Mesendoderm (in vitro differentiated cells): ENCODE results near the gene RAD23A. TPM values are rescaled to one million over a fixed set of nuclear protein-coding genes. Genes with fewer than 3 reads are reported as not detected.

ENCODE experiments used
- DNase-seq: peaks from one replicate; pipeline ENCODE4 v3.0.0; 2013
- H2AK5ac ChIP-seq: 2 replicates; pipeline ENCODE4 v1.6.1; 2013; ENCODE audit warnings: low read length, inconsistent platforms
- H2BK120ac ChIP-seq: 2 replicates; pipeline ENCODE4 v1.6.1; 2013; ENCODE audit warnings: low read depth, mild to moderate bottlenecking, low read length, moderate library complexity, mixed read lengths
- H2BK15ac ChIP-seq: replicated peaks from 2 replicates; pipeline ENCODE4 v1.6.1; 2013; ENCODE audit warnings: low read depth, mild to moderate bottlenecking, moderate library complexity
- H2BK5ac ChIP-seq: 2 replicates; pipeline ENCODE4 v1.6.1; 2013; ENCODE audit warnings: low read length, inconsistent platforms
- H3K18ac ChIP-seq: 2 replicates; pipeline ENCODE4 v1.6.1; 2013; ENCODE audit warnings: mild to moderate bottlenecking, low read length, mixed read lengths
- H3K23ac ChIP-seq: one replicate; pipeline ENCODE4 v1.6.1; 2013; ENCODE audit warnings: low read length
- H3K27ac ChIP-seq: 2 replicates; pipeline ENCODE4 v1.5.1; 2013; ENCODE audit warnings: low read depth, mild to moderate bottlenecking, inconsistent platforms, low read length, moderate library complexity
- H3K27me3 ChIP-seq: 2 replicates; pipeline ENCODE4 v1.6.1; 2013; ENCODE audit warnings: low read length, control low read depth, mild to moderate bottlenecking, inconsistent platforms; ENCODE audit not compliant: insufficient read depth, poor library complexity
- H3K36me3 ChIP-seq: 2 replicates; pipeline ENCODE4 v1.6.1; 2013; ENCODE audit warnings: low read length, inconsistent platforms; ENCODE audit not compliant: control insufficient read depth, insufficient read depth
- H3K4ac ChIP-seq: one replicate; pipeline ENCODE4 v1.6.1; 2013; ENCODE audit warnings: low read depth, mild to moderate bottlenecking, low read length, moderate library complexity
- H3K4me1 ChIP-seq: 2 replicates; pipeline ENCODE4 v1.6.1; 2013; ENCODE audit warnings: low read depth, low read length, inconsistent platforms; ENCODE audit not compliant: control insufficient read depth
- H3K4me2 ChIP-seq: 2 replicates; pipeline ENCODE4 v1.6.1; 2013; ENCODE audit warnings: low read length
- H3K4me3 ChIP-seq: 2 replicates; pipeline ENCODE4 v1.5.1; 2013; ENCODE audit warnings: mild to moderate bottlenecking, low read length
- H3K56ac ChIP-seq: one replicate; pipeline ENCODE4 v1.6.1; 2013; ENCODE audit warnings: low read length
- H3K79me1 ChIP-seq: 2 replicates; pipeline ENCODE4 v1.6.1; 2013; ENCODE audit warnings: low read length, inconsistent platforms
- H3K79me2 ChIP-seq: 2 replicates; pipeline ENCODE4 v1.6.1; 2013; ENCODE audit warnings: mild to moderate bottlenecking, low read length; ENCODE audit not compliant: control insufficient read depth, insufficient read depth
- H3K9ac ChIP-seq: 2 replicates; pipeline ENCODE4 v1.6.1; 2013; ENCODE audit warnings: low read length, inconsistent platforms
- H4K5ac ChIP-seq: one replicate; pipeline ENCODE4 v1.6.1; 2013; ENCODE audit warnings: low read length
- H4K8ac ChIP-seq: one replicate; pipeline ENCODE4 v1.6.1; 2013; ENCODE audit warnings: low read depth, mild to moderate bottlenecking, control low read depth, low read length, moderate library complexity
- WGBS: extraction: QIAGEN DNeasy Blood & Tissue Kit; methylation state at CpG from one replicate; pipeline ENCODE4 v1.1.7; 2013; ENCODE audit warnings: low lambda C conversion rate, missing lambda C conversion rate; ENCODE audit not compliant: insufficient coverage; ENCODE audit errors: extremely low coverage; 5-methylcytosine and 5-hydroxymethylcytosine counted together
- polyA plus RNA-seq, 2 experiments: library from polyadenylated mRNA; stranded (reverse); fragments of 200-250 nt; gene quantifications; one replicate each; pipeline ENCODE4 v1.2.3, GENCODE V29; 2013

RAD23A gene
- polyA plus RNA-seq (2013, experiment 1 of 2), result 84.9 TPM
- 85.2 TPM for polyA plus RNA-seq (2013, experiment 2 of 2)

DNA sequence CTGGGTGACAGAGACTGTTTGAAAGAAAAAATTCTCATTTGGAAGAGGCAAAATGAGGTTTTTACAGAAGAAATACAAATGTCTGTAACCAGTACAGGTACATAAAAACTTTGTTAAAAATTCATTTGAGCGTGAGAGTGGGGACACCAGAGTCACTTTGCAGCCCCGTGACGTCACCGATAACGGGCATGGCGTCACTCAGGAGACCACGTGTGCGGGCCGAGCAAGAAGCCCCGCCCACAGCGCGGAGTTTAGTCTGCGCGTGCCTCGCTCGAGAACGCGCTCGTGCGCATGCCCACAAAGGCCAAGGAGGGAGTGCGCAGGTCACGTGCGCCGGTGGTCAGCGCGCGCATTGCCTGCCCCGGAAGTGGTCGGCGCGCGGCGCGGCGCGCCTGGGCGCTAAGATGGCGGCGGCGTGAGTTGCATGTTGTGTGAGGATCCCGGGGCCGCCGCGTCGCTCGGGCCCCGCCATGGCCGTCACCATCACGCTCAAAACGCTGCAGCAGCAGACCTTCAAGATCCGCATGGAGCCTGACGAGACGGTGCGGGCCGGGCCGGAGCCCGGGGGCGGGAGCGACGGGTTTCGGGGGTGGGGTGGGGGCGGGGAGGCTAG is at the start of gene RAD23A:
TSS of gene RAD23A (plus strand) at position 384 of the 613 bp plus-strand sequence. CDS start at position 471, 87 bp downstream.
- Histone ChIP-seq H2BK15ac (no peak within 1 kb of the TSS), H3K36me3 (peaks cover 18% of the 10 kb centered on the region), H3K9ac (peak within 1 kb of the TSS; percentile 91), H3K27ac (peak within 1 kb of the TSS; percentile 99), H2AK5ac (peak within 1 kb of the TSS; percentile 30), H3K4me2 (peak within 1 kb of the TSS; percentile 77), H3K4me3 (peak within 1 kb of the TSS; percentile 71), H2BK120ac (peak within 1 kb of the TSS; percentile 97), H3K4me1 (no peaks in the 10 kb centered on the region), H3K4ac (peak within 1 kb of the TSS; percentile 99), H3K23ac (no peak within 1 kb of the TSS), H3K27me3 (no peaks in the 10 kb centered on the region), H2BK5ac (no peak within 1 kb of the TSS), H3K56ac (peak within 1 kb of the TSS; percentile 93), H3K79me1 (peaks cover 14% of the 10 kb centered on the region), H3K79me2 (peaks cover 18% of the 10 kb centered on the region), H4K5ac (no peak within 1 kb of the TSS), H3K18ac (peak within 1 kb of the TSS; percentile 99), H4K8ac (peak within 1 kb of the TSS; percentile 98)
- DNase-seq, result peak; percentile 99
- WGBS, result no CpG with 5 or more reads among the region's 62 CpGs

DNA sequence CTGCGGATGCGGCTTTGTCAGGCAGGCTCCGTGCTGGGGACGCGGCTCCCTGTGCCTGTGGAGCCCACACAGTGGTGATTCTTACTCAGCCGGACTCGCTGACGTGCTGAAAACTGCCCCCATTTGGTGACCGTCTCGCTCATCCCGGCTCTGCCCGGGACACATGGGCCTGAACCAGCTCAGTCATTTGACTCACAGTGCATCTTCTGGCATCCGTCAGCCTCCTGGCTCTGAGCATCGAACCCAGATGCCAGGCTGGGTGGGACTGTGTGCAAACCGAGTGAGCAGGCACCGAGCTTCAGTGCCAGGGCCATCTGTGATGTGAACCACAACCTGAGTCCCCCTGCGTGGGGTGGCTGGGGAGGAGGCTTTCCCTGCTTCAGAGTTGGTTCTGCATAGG is 49.2 kb upstream of the RAD23A start:
- H3K23ac ChIP-seq, result no peak overlapping the region
- H2BK5ac ChIP-seq, result no peak overlapping the region
- H3K4ac ChIP-seq, result no peak overlapping the region
- no peak overlapping the region for H3K4me3 ChIP-seq
- DNase-seq, result no peak
- H3K79me1 ChIP-seq, result peaks cover 2% of the 10 kb centered on the region
- no peak overlapping the region for H3K56ac ChIP-seq
- H4K8ac ChIP-seq, result no peak overlapping the region
- H3K79me2 ChIP-seq, result no peaks in the 10 kb centered on the region
- no peak overlapping the region for H3K9ac ChIP-seq
- no peaks in the 10 kb centered on the region for H3K27me3 ChIP-seq
- H2BK120ac ChIP-seq, result no peak overlapping the region
- H3K36me3 ChIP-seq, result peaks cover 4% of the 10 kb centered on the region
- no peak overlapping the region for H3K18ac ChIP-seq
- no peak overlapping the region for H4K5ac ChIP-seq
- no peak overlapping the region for H3K4me2 ChIP-seq
- H3K4me1 ChIP-seq, result peaks cover 2% of the 10 kb centered on the region
- H3K27ac ChIP-seq, result no peak overlapping the region
- no peak overlapping the region for H2AK5ac ChIP-seq
- no peak overlapping the region for H2BK15ac ChIP-seq
- WGBS, result no CpG with 5 or more reads among the region's 17 CpGs

DNA sequence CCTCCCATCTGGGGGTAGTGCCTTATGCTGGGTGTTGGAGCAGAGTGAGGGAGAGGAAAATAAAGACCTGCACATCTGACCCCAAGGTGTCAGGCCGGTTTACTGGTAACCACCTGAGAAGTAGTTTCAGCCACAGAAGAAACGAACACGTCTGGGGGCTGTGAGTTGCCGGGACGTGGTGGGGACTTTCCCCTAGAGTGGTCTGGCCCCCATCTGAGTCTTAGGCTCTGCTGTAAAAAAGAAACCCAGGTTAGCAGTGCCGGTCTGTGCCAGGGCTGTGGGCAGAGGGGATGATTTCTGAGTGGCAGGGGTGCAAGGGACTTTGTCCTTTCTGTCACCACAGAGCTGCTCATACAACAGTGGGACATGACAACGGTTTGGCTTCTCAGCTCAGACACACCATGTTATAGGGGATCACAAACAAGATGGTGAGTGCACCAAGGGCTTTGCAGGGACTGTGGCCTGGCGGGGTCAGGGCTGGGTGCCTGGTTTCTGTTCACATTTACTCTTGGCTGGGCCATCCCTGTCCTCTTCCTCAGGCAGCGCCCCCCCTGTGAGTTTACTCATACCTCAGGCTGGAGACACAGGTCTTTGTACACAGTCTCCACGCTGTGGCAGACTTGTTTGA is 45.7 kb upstream of the RAD23A start:
- Histone ChIP-seq H3K56ac (no peak overlapping the region), H3K79me2 (no peaks in the 10 kb centered on the region), H3K27ac (no peak overlapping the region), H3K4me1 (no peaks in the 10 kb centered on the region), H3K23ac (no peak overlapping the region), H2BK15ac (no peak overlapping the region), H3K4me3 (no peak overlapping the region), H3K27me3 (no peaks in the 10 kb centered on the region), H2BK5ac (no peak overlapping the region), H3K36me3 (peaks cover 4% of the 10 kb centered on the region), H3K18ac (no peak overlapping the region), H3K4me2 (no peak overlapping the region), H4K8ac (no peak overlapping the region), H3K79me1 (no peaks in the 10 kb centered on the region), H2BK120ac (no peak overlapping the region), H3K4ac (no peak overlapping the region), H3K9ac (no peak overlapping the region), H2AK5ac (no peak overlapping the region), H4K5ac (no peak overlapping the region)
- WGBS, result no CpG with 5 or more reads among the region's 10 CpGs
- no peak for DNase-seq

GRCh38 chr19:12907166-12907565 is 38.5 kb upstream of the RAD23A start:
- no peak overlapping the region for H2AK5ac ChIP-seq
- no peak overlapping the region for H3K4me3 ChIP-seq
- no peak overlapping the region for H2BK15ac ChIP-seq
- H3K18ac ChIP-seq, result no peak overlapping the region
- no peak overlapping the region for H4K5ac ChIP-seq
- no CpG with 5 or more reads among the region's 9 CpGs for WGBS
- no peak for DNase-seq
- no peak overlapping the region for H4K8ac ChIP-seq
- no peak overlapping the region for H3K27ac ChIP-seq
- no peak overlapping the region for H3K23ac ChIP-seq
- no peak overlapping the region for H3K56ac ChIP-seq
- H3K36me3 ChIP-seq, result no peaks in the 10 kb centered on the region
- H3K4ac ChIP-seq, result no peak overlapping the region
- no peak overlapping the region for H3K4me2 ChIP-seq
- no peaks in the 10 kb centered on the region for H3K4me1 ChIP-seq
- H3K79me1 ChIP-seq, result no peaks in the 10 kb centered on the region
- H3K27me3 ChIP-seq, result no peaks in the 10 kb centered on the region
- H2BK120ac ChIP-seq, result no peak overlapping the region
- H2BK5ac ChIP-seq, result no peak overlapping the region
- no peaks in the 10 kb centered on the region for H3K79me2 ChIP-seq
- H3K9ac ChIP-seq, result no peak overlapping the region

GRCh38 chr19:12912571-12912970 is 33.1 kb upstream of the RAD23A start:
- H2BK120ac ChIP-seq, result no peak overlapping the region
- no peak overlapping the region for H3K4ac ChIP-seq
- no peaks in the 10 kb centered on the region for H3K27me3 ChIP-seq
- WGBS, result no CpG with 5 or more reads among the region's 4 CpGs
- H3K9ac ChIP-seq, result peak overlapping the region; percentile 2
- H3K79me1 ChIP-seq, result no peaks in the 10 kb centered on the region
- H3K56ac ChIP-seq, result peak overlapping the region; percentile 66
- no peak overlapping the region for H4K8ac ChIP-seq
- H2AK5ac ChIP-seq, result no peak overlapping the region
- no peak overlapping the region for H2BK15ac ChIP-seq
- H3K27ac ChIP-seq, result peak overlapping the region; percentile 15
- no peak overlapping the region for H3K23ac ChIP-seq
- H3K18ac ChIP-seq, result no peak overlapping the region
- no peak overlapping the region for H3K4me3 ChIP-seq
- H3K4me1 ChIP-seq, result peaks cover 6% of the 10 kb centered on the region
- H3K36me3 ChIP-seq, result no peaks in the 10 kb centered on the region
- DNase-seq, result no peak
- no peak overlapping the region for H2BK5ac ChIP-seq
- peak overlapping the region; percentile 6 for H4K5ac ChIP-seq
- no peaks in the 10 kb centered on the region for H3K79me2 ChIP-seq
- H3K4me2 ChIP-seq, result no peak overlapping the region
